Ramos (cell line): ENCODE results near the gene TMEM42.

Experiments used
- in situ Hi-C: fragments of 300-500 bp; cut with MboI; formaldehyde crosslinking; loops from one replicate; pipeline ENCODE4 v1.14.3; 2022; ENCODE audit warnings: low sequenced_read_pairs; ENCODE audit not compliant: unreplicated experiment

TMEM42 gene

DNA sequence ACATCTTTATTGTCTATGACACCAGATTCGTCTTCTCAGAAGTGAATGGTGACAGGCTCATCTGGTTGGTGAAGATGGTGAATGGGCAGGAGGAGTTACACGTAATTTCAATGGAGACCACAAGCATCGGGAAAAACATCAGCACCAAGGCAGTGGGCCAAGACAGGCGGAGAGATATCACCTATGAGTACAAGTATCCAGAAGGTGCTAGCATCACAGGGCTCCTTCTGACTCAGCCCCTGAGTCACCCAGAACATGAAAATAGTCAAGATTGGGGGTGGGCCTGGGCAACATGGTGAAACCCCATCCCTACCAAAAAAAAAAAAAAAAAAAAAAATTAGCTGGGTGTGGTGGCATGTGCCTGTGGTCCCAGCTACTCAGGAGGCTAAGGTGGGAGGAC is 45.3 kb downstream of the TMEM42 start:
- in situ Hi-C loops = no loop called here

DNA sequence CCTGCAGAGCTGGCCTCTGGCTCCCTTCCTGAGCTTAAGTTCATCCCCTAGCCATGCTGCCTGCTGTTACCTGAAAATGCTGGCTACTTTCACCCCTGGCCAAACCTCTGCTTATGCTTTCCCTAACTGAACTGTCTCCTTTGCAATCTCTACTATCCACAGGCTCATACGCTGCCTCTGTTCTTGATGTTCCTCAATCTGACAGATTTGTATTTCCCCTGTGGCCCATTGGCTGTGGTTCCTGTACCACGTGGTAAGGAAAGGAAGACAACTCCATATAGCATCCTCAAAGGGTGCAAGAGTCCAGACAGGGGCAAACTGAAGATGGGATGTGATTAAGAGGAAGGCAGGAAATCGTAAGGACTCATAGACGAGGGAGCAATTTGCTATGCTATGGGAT is 45.9 kb downstream of the TMEM42 start:
- in situ Hi-C loops = no loop called here

- in situ Hi-C loops = no loop called here
Observed at GRCh38 chr3:44909063-44909462, 47.4 kb downstream of the TMEM42 start.

GRCh38 chr3:44910693-44911092 is 49.0 kb downstream of the TMEM42 start:
- in situ Hi-C loops = no loop called here

DNA sequence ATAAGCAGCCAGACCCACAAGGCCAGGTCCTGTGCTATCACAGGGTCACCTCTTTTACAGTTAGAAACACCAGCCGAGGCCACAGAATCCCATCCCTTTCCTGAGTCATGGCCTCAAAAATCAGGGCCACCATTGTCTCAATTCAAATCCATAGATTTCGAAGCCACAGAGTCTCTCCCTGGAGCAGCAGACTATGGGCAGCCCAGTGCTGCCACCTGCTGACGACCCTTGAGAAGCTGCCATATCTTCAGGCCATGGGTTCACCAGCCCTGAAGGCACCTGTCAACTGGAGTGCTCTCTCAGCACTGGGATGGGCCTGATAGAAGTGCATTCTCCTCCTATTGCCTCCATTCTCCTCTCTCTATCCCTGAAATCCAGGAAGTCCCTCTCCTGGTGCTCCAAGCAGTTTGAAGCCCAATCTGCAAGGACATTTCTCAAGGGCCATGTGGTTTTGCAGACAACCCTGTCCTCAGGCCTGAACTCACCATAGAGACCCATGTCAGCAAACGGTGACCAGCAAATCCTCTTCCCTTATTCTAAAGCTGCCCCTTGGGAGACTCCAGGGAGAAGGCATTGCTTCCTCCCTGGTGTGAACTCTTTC is 52.3 kb downstream of the TMEM42 start:
- in situ Hi-C loops = no loop called here

GRCh38 chr3:44914936-44915335 is 53.2 kb downstream of the TMEM42 start:
- in situ Hi-C loops = loop anchor here (5.0 kb wide), 1 partner anchor 383 kb away; no protein-coding TSS in a partner anchor
